CD4-positive, alpha-beta memory T cell (primary cell): ENCODE data around the gene USP54. TPM values are rescaled to one million over a fixed set of nuclear protein-coding genes. Genes with fewer than 3 reads are reported as not detected.

Experiments used
- CTCF ChIA-PET: fragments of 350-600 bp; sonication (Branson Sonifier 250); formaldehyde crosslinking; loops from one replicate; lab custom pipeline; 2021; ENCODE audit warnings: inconsistent platforms; ENCODE audit not compliant: partially characterized antibody; lab: Charles Lee
- POLR2A ChIA-PET: fragments of 350-600 bp; sonication (Branson Sonifier 250); formaldehyde crosslinking; loops from one replicate; lab custom pipeline; 2021; ENCODE audit not compliant: partially characterized antibody; lab: Charles Lee
- DNase-seq, 5 donors: peaks; one replicate each; pipeline versions ENCODE4 v3.0.0 to v3.0.0-alpha.2; 2020 to 2022; ENCODE audit warnings: mixed read lengths in 1 of 5
- H3K27ac ChIP-seq: one replicate; pipeline ENCODE4 v1.7.0; 2013; ENCODE audit warnings: low read depth, low read length
- H3K27me3 ChIP-seq: 2 replicates; pipeline ENCODE4 v1.7.0; 2013; ENCODE audit warnings: mild to moderate bottlenecking, low read length, moderate library complexity; ENCODE audit not compliant: insufficient read depth
- H3K36me3 ChIP-seq: 2 replicates; pipeline ENCODE4 v1.7.0; 2013; ENCODE audit warnings: mild to moderate bottlenecking, low read length, moderate library complexity; ENCODE audit not compliant: insufficient read depth
- H3K4me1 ChIP-seq: 2 replicates; pipeline ENCODE4 v1.7.0; 2013; ENCODE audit warnings: mild to moderate bottlenecking, low read length, moderate library complexity; ENCODE audit not compliant: insufficient read depth
- H3K4me3 ChIP-seq, 2 donors: one replicate each; pipeline ENCODE4 v1.7.0; 2013; ENCODE audit warnings: low read length in 2 of 2, mild to moderate bottlenecking in 1 of 2
- H3K9me3 ChIP-seq, 2 donors: one replicate each; pipeline ENCODE4 v1.7.0; 2013; ENCODE audit warnings: low read length in 2 of 2, control low read depth in 1 of 2; ENCODE audit not compliant: control insufficient read depth in 1 of 2
- H3K27ac Mint-ChIP-seq, 7 donors: one replicate each; pipeline ENCODE4 v1.8.0; 2020 to 2021; ENCODE audit warnings: mixed read lengths in 7 of 7, mild to moderate bottlenecking in 6 of 7, inconsistent platforms in 3 of 7, moderate library complexity in 3 of 7
- H3K27me3 Mint-ChIP-seq, 2 donors: one replicate each; pipeline ENCODE4 v1.8.0; 2020 to 2021; ENCODE audit warnings: mixed read lengths in 2 of 2
- H3K36me3 Mint-ChIP-seq, 2 donors: one replicate each; pipeline ENCODE4 v1.8.0; 2020 to 2021; ENCODE audit warnings: mixed read lengths in 2 of 2, inconsistent platforms in 1 of 2, mild to moderate bottlenecking in 1 of 2
- H3K4me1 Mint-ChIP-seq, 4 donors: one replicate each; pipeline ENCODE4 v1.8.0; 2020 to 2021; ENCODE audit warnings: mixed read lengths in 4 of 4, mild to moderate bottlenecking in 1 of 4
- H3K4me3 Mint-ChIP-seq, 8 donors: one replicate each; pipeline ENCODE4 v1.8.0; 2020 to 2021; ENCODE audit warnings: mixed read lengths in 8 of 8, mild to moderate bottlenecking in 7 of 8, moderate library complexity in 6 of 8, inconsistent platforms in 3 of 8
- H3K9me3 Mint-ChIP-seq, 8 donors: one replicate each; pipeline ENCODE4 v1.8.0; 2020 to 2021; ENCODE audit warnings: mixed read lengths in 8 of 8, mild to moderate bottlenecking in 5 of 8, inconsistent platforms in 3 of 8, moderate library complexity in 1 of 8
- intact Hi-C: fragments of 100-400 bp; cut with micrococcal nuclease; formaldehyde crosslinking; loops from one replicate; pipeline ENCODE4 v1.15.1; 2023
- polyA plus RNA-seq, 2 donors: library from polyadenylated mRNA; unstranded; fragments of 300-500 nt; fragmentation: Illumina TruSeq; gene quantifications; one replicate each; pipeline ENCODE4 v1.2.3, GENCODE V29; 2021
- total RNA-seq, 2 experiments: library from RNA; stranded (reverse); gene quantifications; one replicate each; pipeline ENCODE4 v1.2.3, GENCODE V29; 2021

USP54 gene
- total and polyA plus RNA-seq, 4 experiments from 2014 or later: 0.04 to 7.6 (median 4.4) TPM

GRCh38 chr10:73509695-73510094 lies 81.4 kb downstream of the USP54 start:
- ChIA-PET POLR2A (interaction anchor here (3.1 kb wide), 1 partner anchor 14 kb away, joined by 16 read pairs; the partner anchor contains the start of gene PPP3CB), CTCF (interaction anchor here (0.9 to 1.7 kb wide), 2 partner anchors 10 to 20 kb away, joined by 3 to 5 read pairs; no protein-coding TSS in a partner anchor)
- no peaks in the 10 kb centered on the region for H3K9me3 ChIP-seq
- Mint-ChIP-seq H3K9me3 (no peaks in the 10 kb centered on the region), H3K4me3 (no peak overlapping the region), H3K4me1 (peaks cover 0 to 5% (median 0%) of the 10 kb centered on the region in 4 donors), H3K27me3 (no peaks in the 10 kb centered on the region), H3K27ac (no peak overlapping the region), H3K36me3 (peaks cover 12 to 15% of the 10 kb centered on the region in 2 donors)
- H3K36me3 ChIP-seq: peaks cover 7% of the 10 kb centered on the region
- no peaks in the 10 kb centered on the region for H3K4me1 ChIP-seq
- no peak overlapping the region for H3K27ac ChIP-seq
- DNase-seq: peak in 3 of 5 donors; percentile 21 to 45 (median 24)
- no peak overlapping the region for H3K4me3 ChIP-seq
- no peaks in the 10 kb centered on the region for H3K27me3 ChIP-seq
- intact Hi-C loops: no loop called here

- H3K36me3 ChIP-seq: peaks cover 9% of the 10 kb centered on the region
- Mint-ChIP-seq H3K4me3 (no peak overlapping the region), H3K27me3 (no peaks in the 10 kb centered on the region), H3K36me3 (peaks cover 30 to 33% of the 10 kb centered on the region in 2 donors), H3K9me3 (no peaks in the 10 kb centered on the region), H3K27ac (no peak overlapping the region), H3K4me1 (peaks cover 8 to 20% (median 16%) of the 10 kb centered on the region in 4 donors)
- no peaks in the 10 kb centered on the region for H3K9me3 ChIP-seq
- H3K27me3 ChIP-seq: no peaks in the 10 kb centered on the region
- intact Hi-C loops: no loop called here
- ChIA-PET POLR2A (no interaction called here), CTCF (interaction anchor here (1.3 kb wide), 1 partner anchor 138 kb away, joined by 4 read pairs; no protein-coding TSS in a partner anchor)
- H3K27ac ChIP-seq: no peak overlapping the region
- no peak for DNase-seq
- no peak overlapping the region for H3K4me3 ChIP-seq
- H3K4me1 ChIP-seq: peaks cover 6% of the 10 kb centered on the region
These were observed 84.7 kb downstream of the USP54 start for GRCh38 chr10:73506491-73506890.

GRCh38 chr10:73506074-73506473 lies 85.1 kb downstream of the USP54 start:
- Mint-ChIP-seq H3K4me1 (peaks cover 12 to 24% (median 20%) of the 10 kb centered on the region in 4 donors), H3K27ac (no peak overlapping the region), H3K27me3 (no peaks in the 10 kb centered on the region), H3K9me3 (no peaks in the 10 kb centered on the region), H3K4me3 (no peak overlapping the region), H3K36me3 (peaks cover 30 to 33% of the 10 kb centered on the region in 2 donors)
- peaks cover 11% of the 10 kb centered on the region for H3K4me1 ChIP-seq
- H3K27ac ChIP-seq: no peak overlapping the region
- H3K9me3 ChIP-seq: no peaks in the 10 kb centered on the region
- POLR2A ChIA-PET: no interaction called here
- peaks cover 9% of the 10 kb centered on the region for H3K36me3 ChIP-seq
- intact Hi-C loops: no loop called here
- H3K27me3 ChIP-seq: no peaks in the 10 kb centered on the region
- H3K4me3 ChIP-seq: no peak overlapping the region
- no peak for DNase-seq
- CTCF ChIA-PET: interaction anchor here (1.3 kb wide), 1 partner anchor 138 kb away, joined by 4 read pairs; no protein-coding TSS in a partner anchor

- Mint-ChIP-seq H3K4me3 (no peak overlapping the region), H3K27me3 (no peaks in the 10 kb centered on the region), H3K27ac (peak overlapping the region in 4 of 7 donors; percentile 20 to 72 (median 64)), H3K9me3 (no peaks in the 10 kb centered on the region), H3K4me1 (peaks cover 17 to 33% (median 26%) of the 10 kb centered on the region in 4 donors), H3K36me3 (peaks cover 30 to 33% of the 10 kb centered on the region in 2 donors)
- H3K4me3 ChIP-seq: no peak overlapping the region
- H3K27ac ChIP-seq: no peak overlapping the region
- H3K4me1 ChIP-seq: peaks cover 21% of the 10 kb centered on the region
- intact Hi-C loops: no loop called here
- ChIA-PET CTCF (interaction anchor here (0.8 kb wide), 1 partner anchor 142 kb away, joined by 3 read pairs; no protein-coding TSS in a partner anchor), POLR2A (interaction anchor here (1.6 kb wide), 1 partner anchor 90 kb away, joined by 4 read pairs; no protein-coding TSS in a partner anchor)
- no peak for DNase-seq
- H3K27me3 ChIP-seq: no peaks in the 10 kb centered on the region
- no peaks in the 10 kb centered on the region for H3K9me3 ChIP-seq
- H3K36me3 ChIP-seq: peaks cover 9% of the 10 kb centered on the region
These were observed 88.1 kb downstream of the USP54 start for GRCh38 chr10:73503037-73503436.

- Mint-ChIP-seq H3K4me1 (peaks cover 28 to 44% (median 37%) of the 10 kb centered on the region in 4 donors), H3K4me3 (peak overlapping the region in 7 of 8 donors; percentile 23 to 72 (median 59))
- no peak for DNase-seq
These were observed 89.5 kb downstream of the USP54 start for GRCh38 chr10:73501651-73502050.

GRCh38 chr10:73497623-73498022 lies 93.5 kb downstream of the USP54 start:
- Mint-ChIP-seq H3K9me3 (no peaks in the 10 kb centered on the region), H3K4me1 (peaks cover 43 to 71% (median 58%) of the 10 kb centered on the region in 4 donors), H3K27ac (peak overlapping the region in 6 of 7 donors; percentile 1 to 87 (median 60)), H3K36me3 (peaks cover 5 to 10% of the 10 kb centered on the region in 2 donors), H3K27me3 (no peaks in the 10 kb centered on the region), H3K4me3 (peak overlapping the region in 1 of 8 donors; percentile 32)
- CTCF ChIA-PET: interaction anchor here (1.0 kb wide), 1 partner anchor 31 kb away, joined by 3 read pairs; no protein-coding TSS in a partner anchor
- intact Hi-C loops: loop anchor here (2.0 to 10.0 kb wide), 5 partner anchors 127 to 1133 kb away; partner anchors contain the start of genes ECD and FAM149B1
- no peaks in the 10 kb centered on the region for H3K9me3 ChIP-seq
- no peak for DNase-seq
- peaks cover 52% of the 10 kb centered on the region for H3K4me1 ChIP-seq
- H3K36me3 ChIP-seq: no peaks in the 10 kb centered on the region
- POLR2A ChIA-PET: interaction anchor here (1.0 kb wide), 1 partner anchor 139 kb away, joined by 3 read pairs; the partner anchor contains the start of gene CFAP70
- H3K4me3 ChIP-seq: no peak overlapping the region
- no peak overlapping the region for H3K27ac ChIP-seq
- no peaks in the 10 kb centered on the region for H3K27me3 ChIP-seq

More at GRCh38 chr10:73501651-73502050, 89.5 kb downstream of the USP54 start:
- POLR2A ChIA-PET: interaction anchor here (1.2 to 1.6 kb wide), 2 partner anchors 89 to 229 kb away, joined by 3 to 4 read pairs; no protein-coding TSS in a partner anchor
- Histone ChIP-seq H3K4me3 (no peak overlapping the region), H3K27me3 (no peaks in the 10 kb centered on the region), H3K9me3 (no peaks in the 10 kb centered on the region), H3K4me1 (peaks cover 27% of the 10 kb centered on the region), H3K36me3 (peaks cover 9% of the 10 kb centered on the region), H3K27ac (peak overlapping the region; percentile 1)
- H3K27ac Mint-ChIP-seq: peak overlapping the region; percentile 28 to 94 (median 77)
- H3K36me3 Mint-ChIP-seq: peaks cover 30 to 31% of the 10 kb centered on the region in 2 donors
- H3K9me3 Mint-ChIP-seq: no peaks in the 10 kb centered on the region
- intact Hi-C loops: no loop called here
- CTCF ChIA-PET: interaction anchor here (1.2 to 1.3 kb wide), 2 partner anchors 11 to 28 kb away, joined by 3 to 6 read pairs; no protein-coding TSS in a partner anchor
- no peaks in the 10 kb centered on the region for H3K27me3 Mint-ChIP-seq
